Loucy (cell line): ENCODE measurements around the gene CLCN7.

Experiments used
- CTCF ChIP-seq: fragments of 200-600 bp; sonication (generic); conservative IDR thresholded peaks from 2 replicates; pipeline ENCODE4 v1.5.1; 2014; ENCODE audit warnings: mild to moderate bottlenecking, antibody characterized with exemption, low read length
- EZH2phosphoT487 ChIP-seq: fragments of 200-600 bp; IDR thresholded peaks from 2 replicates; pipeline ENCODE4 v1.6.1; 2018; ENCODE audit warnings: antibody characterized with exemption, mild to moderate bottlenecking, moderate library complexity, borderline replicate concordance

- TF ChIP-seq EZH2phosphoT487: no peak
- no peak for TF ChIP-seq CTCF
Observed at GRCh38 chr16:1448536-1449116, 26.2 kb downstream of the CLCN7 start.
